Glutamatergic neuron (in vitro differentiated cells): ENCODE measurements around the gene DRD4. TPM values are rescaled to one million over a fixed set of nuclear protein-coding genes. Genes with fewer than 3 reads are reported as not detected.

Experiments
- DNase-seq: peaks from one replicate; pipeline ENCODE4 v3.0.0; 2022
- H3K27ac Mint-ChIP-seq: one replicate; pipeline ENCODE4 v1.8.0; 2020; ENCODE audit warnings: mild to moderate bottlenecking, mixed read lengths, inconsistent platforms; ENCODE audit not compliant: unreplicated experiment
- H3K27me3 Mint-ChIP-seq: one replicate; pipeline ENCODE4 v1.8.0; 2020; ENCODE audit warnings: mild to moderate bottlenecking, moderate library complexity, mixed read lengths, inconsistent platforms; ENCODE audit not compliant: unreplicated experiment
- H3K36me3 Mint-ChIP-seq: one replicate; pipeline ENCODE4 v1.8.0; 2020; ENCODE audit warnings: mild to moderate bottlenecking, mixed read lengths, inconsistent platforms; ENCODE audit not compliant: unreplicated experiment
- H3K4me1 Mint-ChIP-seq: one replicate; pipeline ENCODE4 v1.8.0; 2020; ENCODE audit warnings: mild to moderate bottlenecking, low read depth, mixed read lengths, inconsistent platforms; ENCODE audit not compliant: unreplicated experiment
- H3K4me3 Mint-ChIP-seq: one replicate; pipeline ENCODE4 v1.8.0; 2020; ENCODE audit warnings: mild to moderate bottlenecking, mixed read lengths, inconsistent platforms; ENCODE audit not compliant: unreplicated experiment
- H3K9me3 Mint-ChIP-seq: one replicate; pipeline ENCODE4 v1.8.0; 2020; ENCODE audit warnings: mild to moderate bottlenecking, moderate library complexity, mixed read lengths, inconsistent platforms; ENCODE audit not compliant: unreplicated experiment
- long read RNA-seq: library from polyadenylated mRNA; unstranded; transcript quantifications from one replicate; pipeline ENCODE4 v2.0.0, GENCODE V29; 2020; ENCODE audit not compliant: unreplicated experiment
- total RNA-seq: library from RNA; stranded (reverse); fragmentation: NEBNext Ultra II Directional; extraction: Animal tissue kit (Norgen Biotek cat#: 25700); gene quantifications from one replicate; pipeline ENCODE4 v1.2.1, GENCODE V29; 2021; ENCODE audit not compliant: unreplicated experiment
- TF ChIP-seq, protein P1 (sequence below): fragments of 200-600 bp; sonication (generic); IDR thresholded peaks from one replicate; pipeline ENCODE4 v1.5.0; 2021; ENCODE audit not compliant: partially characterized antibody, unreplicated experiment

Gene DRD4
- 2.9 TPM for total RNA-seq
- long read RNA-seq: 0 reads

DNA sequence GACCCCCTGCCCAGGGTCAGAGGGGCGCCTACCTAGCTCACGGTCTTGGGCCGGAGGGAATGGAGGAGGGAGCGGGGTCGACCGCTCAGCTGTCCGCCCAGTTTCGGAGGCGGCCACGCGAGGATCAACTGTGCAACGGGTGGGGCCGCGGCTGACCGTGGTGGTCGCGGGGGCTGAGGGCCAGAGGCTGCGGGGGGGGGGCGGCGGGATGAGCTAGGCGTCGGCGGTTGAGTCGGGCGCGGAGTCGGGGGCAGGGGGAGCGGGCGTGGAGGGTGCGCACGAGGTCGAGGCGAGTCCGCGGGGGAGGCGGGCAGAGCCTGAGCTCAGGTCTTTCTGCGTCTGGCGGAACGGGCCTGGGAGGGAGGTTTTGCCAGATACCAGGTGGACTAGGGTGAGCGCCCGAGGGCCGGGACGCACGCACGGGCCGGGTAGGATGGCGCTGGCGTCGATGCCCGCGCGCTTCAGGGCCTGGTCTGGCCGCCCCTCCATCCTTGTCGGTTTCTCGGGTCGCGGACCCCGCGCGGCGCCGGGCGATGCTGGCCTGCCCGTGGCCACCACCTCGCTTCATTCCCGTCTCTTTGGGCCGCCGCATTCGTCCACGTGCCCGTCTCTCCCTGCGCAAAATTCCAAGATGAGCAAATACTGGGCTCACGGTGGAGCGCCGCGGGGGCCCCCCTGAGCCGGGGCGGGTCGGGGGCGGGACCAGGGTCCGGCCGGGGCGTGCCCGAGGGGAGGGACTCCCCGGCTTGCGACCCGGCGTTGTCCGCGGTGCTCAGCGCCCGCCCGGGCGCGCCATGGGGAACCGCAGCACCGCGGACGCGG lies at the start of gene DRD4:
Gene DRD4, plus strand, starts transcription at position 759 of the 822 bp plus-strand sequence. Its CDS starts 36 bp downstream, at position 795.
- H3K9me3 Mint-ChIP-seq: peaks cover 7% of the 10 kb centered on the region
- no peak for DNase-seq
- TF ChIP-seq, protein P1, sequence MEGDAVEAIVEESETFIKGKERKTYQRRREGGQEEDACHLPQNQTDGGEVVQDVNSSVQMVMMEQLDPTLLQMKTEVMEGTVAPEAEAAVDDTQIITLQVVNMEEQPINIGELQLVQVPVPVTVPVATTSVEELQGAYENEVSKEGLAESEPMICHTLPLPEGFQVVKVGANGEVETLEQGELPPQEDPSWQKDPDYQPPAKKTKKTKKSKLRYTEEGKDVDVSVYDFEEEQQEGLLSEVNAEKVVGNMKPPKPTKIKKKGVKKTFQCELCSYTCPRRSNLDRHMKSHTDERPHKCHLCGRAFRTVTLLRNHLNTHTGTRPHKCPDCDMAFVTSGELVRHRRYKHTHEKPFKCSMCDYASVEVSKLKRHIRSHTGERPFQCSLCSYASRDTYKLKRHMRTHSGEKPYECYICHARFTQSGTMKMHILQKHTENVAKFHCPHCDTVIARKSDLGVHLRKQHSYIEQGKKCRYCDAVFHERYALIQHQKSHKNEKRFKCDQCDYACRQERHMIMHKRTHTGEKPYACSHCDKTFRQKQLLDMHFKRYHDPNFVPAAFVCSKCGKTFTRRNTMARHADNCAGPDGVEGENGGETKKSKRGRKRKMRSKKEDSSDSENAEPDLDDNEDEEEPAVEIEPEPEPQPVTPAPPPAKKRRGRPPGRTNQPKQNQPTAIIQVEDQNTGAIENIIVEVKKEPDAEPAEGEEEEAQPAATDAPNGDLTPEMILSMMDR: no peak
- H3K4me1 Mint-ChIP-seq: peaks cover 5% of the 10 kb centered on the region
- peak within 1 kb of the TSS; percentile 90 for H3K4me3 Mint-ChIP-seq
- H3K27ac Mint-ChIP-seq: peak within 1 kb of the TSS; percentile 62
- peaks cover 20% of the 10 kb centered on the region for H3K27me3 Mint-ChIP-seq
- no peaks in the 10 kb centered on the region for H3K36me3 Mint-ChIP-seq

DNA sequence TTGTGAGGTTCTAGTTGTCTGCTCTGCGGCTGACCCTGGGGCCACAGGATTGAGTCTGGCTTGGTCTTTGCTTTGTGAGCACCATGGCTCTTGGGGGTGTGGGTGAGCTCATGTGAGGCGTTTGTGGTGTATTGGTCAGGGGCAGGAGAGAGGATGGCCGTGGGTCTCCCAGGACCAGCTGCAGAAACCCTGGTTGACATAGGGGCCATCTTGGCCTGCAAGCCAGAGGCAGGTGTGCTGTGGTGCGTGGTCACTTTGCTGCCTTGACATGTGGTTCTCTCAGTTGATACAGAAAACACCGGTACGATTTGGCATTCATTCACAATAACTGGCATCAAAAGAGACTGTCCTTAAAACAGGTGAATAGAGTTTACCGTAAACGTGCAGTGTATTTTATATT lies 49.5 kb upstream of the DRD4 start:
- no peak for DNase-seq
- Mint-ChIP-seq H3K4me3 (no peak overlapping the region), H3K27ac (no peak overlapping the region), H3K4me1 (no peaks in the 10 kb centered on the region), H3K36me3 (no peaks in the 10 kb centered on the region), H3K27me3 (peaks cover 4% of the 10 kb centered on the region), H3K9me3 (peaks cover 4% of the 10 kb centered on the region)
- TF ChIP-seq, protein P1: no peak

DNA sequence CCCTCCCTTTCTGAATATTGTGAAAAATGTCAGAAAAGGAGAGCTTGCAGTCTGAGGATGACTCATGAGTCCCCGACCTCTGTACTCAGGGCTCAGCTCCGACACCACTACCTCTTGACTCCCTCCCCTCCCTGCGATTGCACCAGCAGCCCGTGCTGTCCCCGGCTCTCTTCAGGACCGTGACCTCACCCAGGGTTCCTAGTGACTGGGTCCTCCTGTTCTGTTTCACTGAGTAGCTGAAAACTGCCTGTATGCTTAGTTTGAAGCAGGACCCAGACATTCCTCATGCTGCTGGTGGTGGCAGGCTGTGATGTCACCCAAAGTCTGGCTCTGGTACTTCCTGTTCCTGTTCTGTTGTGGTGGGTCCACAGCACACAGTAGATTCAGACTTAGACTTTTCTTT lies 49.1 kb upstream of the DRD4 start:
- Mint-ChIP-seq H3K27me3 (peaks cover 4% of the 10 kb centered on the region), H3K36me3 (no peaks in the 10 kb centered on the region), H3K27ac (no peak overlapping the region), H3K4me1 (no peaks in the 10 kb centered on the region), H3K4me3 (no peak overlapping the region), H3K9me3 (peaks cover 4% of the 10 kb centered on the region)
- DNase-seq: no peak
- TF ChIP-seq, protein P1: no peak

DNA sequence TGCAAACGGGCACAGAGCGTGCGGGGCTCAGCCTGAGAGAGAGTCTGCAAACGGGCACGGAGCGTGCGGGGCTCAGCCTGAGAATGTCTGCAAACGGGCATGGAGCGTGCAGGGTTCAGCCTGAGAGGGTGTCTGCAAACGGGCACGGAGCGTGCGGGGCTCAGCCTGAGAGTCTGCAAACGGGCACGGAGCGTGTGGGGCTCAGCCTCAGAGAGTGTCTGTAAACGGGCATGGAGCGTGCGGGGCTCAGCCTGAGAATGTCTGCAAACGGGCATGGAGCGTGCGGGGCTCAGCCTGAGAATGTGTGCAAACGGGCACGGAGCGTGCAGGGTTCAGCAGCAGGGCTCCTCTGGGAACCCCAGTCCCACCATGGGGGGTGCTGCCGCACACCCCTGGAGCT lies 47.3 kb upstream of the DRD4 start:
- Mint-ChIP-seq H3K27me3 (peaks cover 4% of the 10 kb centered on the region), H3K27ac (no peak overlapping the region), H3K4me1 (no peaks in the 10 kb centered on the region), H3K36me3 (no peaks in the 10 kb centered on the region), H3K9me3 (peaks cover 10% of the 10 kb centered on the region), H3K4me3 (no peak overlapping the region)
- TF ChIP-seq, protein P1: no peak
- no peak for DNase-seq

DNA sequence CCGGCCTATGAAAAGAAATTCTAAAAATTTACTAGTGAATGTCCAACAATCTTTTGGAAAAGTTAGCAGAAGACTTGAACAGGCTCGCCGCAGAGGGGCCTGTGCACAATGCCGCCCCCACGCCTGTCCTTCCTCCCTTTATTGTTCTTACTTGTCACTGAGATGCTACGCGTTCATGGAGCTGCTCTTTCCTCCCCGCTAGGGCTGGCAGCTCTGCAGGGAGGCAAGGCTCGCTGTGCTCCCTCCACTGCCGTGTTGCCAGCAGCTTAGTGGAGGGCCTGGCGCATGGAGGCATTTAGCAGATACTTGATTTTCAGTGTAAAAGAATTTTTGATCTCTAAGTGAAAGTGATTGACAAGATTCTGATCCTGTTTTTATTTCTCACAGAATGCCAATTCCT lies 46.1 kb upstream of the DRD4 start:
- Mint-ChIP-seq H3K27ac (no peak overlapping the region), H3K36me3 (no peaks in the 10 kb centered on the region), H3K4me3 (no peak overlapping the region), H3K27me3 (peaks cover 4% of the 10 kb centered on the region), H3K4me1 (no peaks in the 10 kb centered on the region), H3K9me3 (peaks cover 10% of the 10 kb centered on the region)
- TF ChIP-seq, protein P1: no peak
- no peak for DNase-seq
